Stimulated activated CD8-positive, alpha-beta memory T cell treated with anti-CD3 and anti-CD28 coated beads, Interleukin-15, amount 100 ng/mL, for 24 hours (primary cell): ENCODE data around the gene MT1G.

ENCODE experiments used
- DNase-seq: peaks from one replicate; pipeline ENCODE4 v3.0.0-alpha.2; 2020; ENCODE audit warnings: low read depth

The MT1G gene

GRCh38 chr16:56620339-56620897, 47.4 kb downstream of the MT1G start:
- no peak for DNase-seq

- no peak for DNase-seq
Observed at GRCh38 chr16:56618138-56618537, 49.7 kb downstream of the MT1G start.

DNA sequence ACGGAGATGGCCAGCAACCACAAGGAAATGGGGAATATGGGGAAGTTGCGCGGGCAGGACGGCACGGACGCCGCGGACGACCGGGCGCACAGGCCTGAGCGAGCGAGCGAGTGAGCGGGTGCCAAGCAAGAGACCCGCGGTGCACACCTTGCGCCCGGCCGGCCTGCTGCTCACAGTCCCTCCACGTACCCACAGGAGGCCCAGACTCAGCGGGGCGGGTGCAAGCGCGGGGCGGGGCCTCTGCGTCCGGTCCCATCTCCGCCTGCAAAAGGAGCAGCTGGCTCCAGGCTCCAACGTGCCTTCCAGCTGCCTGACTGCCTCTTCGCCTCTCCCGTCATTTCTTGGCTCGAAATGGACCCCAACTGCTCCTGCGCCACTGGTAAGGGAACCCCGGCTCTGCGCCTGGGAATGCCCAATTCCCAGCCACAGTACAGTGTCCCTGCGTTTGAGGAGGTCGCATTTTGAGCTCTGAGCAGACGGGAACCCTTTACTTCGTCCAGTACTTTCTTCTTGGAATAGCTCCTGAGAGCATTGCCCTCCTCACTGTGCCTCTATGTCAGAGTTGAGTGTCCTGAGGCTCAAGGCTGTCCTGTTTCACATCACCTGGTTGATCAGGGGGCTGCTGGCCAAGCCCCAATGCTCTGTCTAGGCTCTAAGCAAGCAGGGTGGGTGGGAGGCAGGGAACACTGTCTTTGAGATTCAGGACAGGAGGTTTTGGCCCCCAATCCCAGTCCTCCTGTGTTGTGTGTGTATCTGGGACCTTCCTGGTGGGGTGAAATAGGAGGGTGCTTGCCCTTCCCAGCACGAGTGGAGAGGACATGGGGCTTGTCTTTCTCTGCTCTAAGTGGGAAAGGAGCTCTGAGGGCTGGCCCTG, 50.4 kb downstream of the MT1G start:
- DNase-seq, result no peak
